Activated naive CD4-positive, alpha-beta T cell treated with anti-CD3 and anti-CD28 coated beads for 36 hours (primary cell): ENCODE results near the gene ARHGAP12. TPM values are rescaled to one million over a fixed set of nuclear protein-coding genes. Genes with fewer than 3 reads are reported as not detected.

Experiments used
- CTCF ChIA-PET: fragments of 350-600 bp; sonication (Branson Sonifier 250); formaldehyde crosslinking; loops from one replicate; lab custom pipeline; 2021; ENCODE audit warnings: antibody characterized with exemption; lab: Charles Lee
- DNase-seq: peaks from one replicate; pipeline ENCODE4 v3.0.0-alpha.2; 2020
- H3K27ac Mint-ChIP-seq: one replicate; pipeline ENCODE4 v1.8.0; 2021; ENCODE audit warnings: mild to moderate bottlenecking, mixed read lengths
- H3K27me3 Mint-ChIP-seq: one replicate; pipeline ENCODE4 v1.8.0; 2021; ENCODE audit warnings: low read depth, mixed read lengths
- H3K36me3 Mint-ChIP-seq: one replicate; pipeline ENCODE4 v1.8.0; 2021; ENCODE audit warnings: low read depth, mixed read lengths
- H3K4me1 Mint-ChIP-seq: one replicate; pipeline ENCODE4 v1.8.0; 2021; ENCODE audit warnings: low read depth, mixed read lengths
- H3K4me3 Mint-ChIP-seq: one replicate; pipeline ENCODE4 v1.8.0; 2021; ENCODE audit warnings: mild to moderate bottlenecking, moderate library complexity, mixed read lengths
- H3K9me3 Mint-ChIP-seq: one replicate; pipeline ENCODE4 v1.8.0; 2021; ENCODE audit warnings: mixed read lengths
- intact Hi-C: fragments of 100-400 bp; cut with micrococcal nuclease; formaldehyde crosslinking; loops from one replicate; pipeline ENCODE4 v1.15.1; 2023
- total RNA-seq, 2 experiments: library from RNA; stranded (reverse); gene quantifications; one replicate each; pipeline ENCODE4 v1.2.3, GENCODE V29; 2021

ARHGAP12 gene
- total RNA-seq, 2 experiments from 2014 or later = 2.3 to 2.6 TPM

DNA sequence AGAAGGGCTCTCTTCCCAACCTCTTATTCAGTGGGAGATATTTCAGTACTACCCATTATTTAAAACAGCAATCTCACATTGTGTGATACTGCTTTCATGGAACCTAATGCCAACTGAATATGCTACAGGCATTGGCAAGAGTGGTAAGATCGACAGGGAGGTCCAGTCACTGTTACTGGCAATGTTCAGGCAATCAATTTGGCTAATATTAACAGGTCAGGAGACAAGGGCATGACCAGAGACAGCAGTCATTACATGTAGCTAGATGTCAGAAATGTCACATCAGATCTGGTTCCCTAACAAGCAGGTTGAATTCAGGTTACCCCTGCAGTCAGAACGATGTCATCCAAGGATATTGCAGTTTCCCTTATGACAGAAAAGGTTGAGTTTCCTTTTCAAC lies 129.4 kb downstream of the ARHGAP12 start:
- Mint-ChIP-seq H3K9me3 (no peaks in the 10 kb centered on the region), H3K36me3 (no peaks in the 10 kb centered on the region), H3K27ac (no peak overlapping the region), H3K27me3 (no peaks in the 10 kb centered on the region), H3K4me1 (no peaks in the 10 kb centered on the region), H3K4me3 (no peak overlapping the region)
- intact Hi-C loops = no loop called here
- DNase-seq = no peak
- CTCF ChIA-PET = no interaction called here

DNA sequence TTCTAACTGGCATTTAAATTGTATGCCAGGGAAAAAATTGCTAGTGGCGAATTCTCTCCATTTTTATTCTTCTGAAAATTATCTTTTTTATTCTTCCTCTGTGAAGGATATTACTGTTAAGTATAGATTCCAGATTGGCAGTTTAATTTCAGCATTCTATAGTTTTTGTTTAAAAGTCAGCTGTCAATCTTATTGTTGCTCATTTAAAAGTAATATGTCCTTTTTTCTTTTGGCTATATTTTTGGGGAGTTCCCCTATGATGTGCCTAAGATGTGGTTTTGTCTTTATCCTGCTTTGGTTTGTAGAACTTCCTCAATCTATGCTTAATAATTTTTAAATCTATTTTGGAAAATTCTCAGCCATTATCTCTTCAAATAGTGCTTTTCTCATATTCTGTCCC lies 135.9 kb downstream of the ARHGAP12 start:
- Mint-ChIP-seq H3K27ac (no peak overlapping the region), H3K9me3 (no peaks in the 10 kb centered on the region), H3K4me1 (no peaks in the 10 kb centered on the region), H3K36me3 (no peaks in the 10 kb centered on the region), H3K27me3 (no peaks in the 10 kb centered on the region), H3K4me3 (no peak overlapping the region)
- DNase-seq = no peak
- intact Hi-C loops = no loop called here
- CTCF ChIA-PET = interaction anchor here (1.1 kb wide), 1 partner anchor 1009 kb away, joined by 4 read pairs; no protein-coding TSS in a partner anchor

DNA sequence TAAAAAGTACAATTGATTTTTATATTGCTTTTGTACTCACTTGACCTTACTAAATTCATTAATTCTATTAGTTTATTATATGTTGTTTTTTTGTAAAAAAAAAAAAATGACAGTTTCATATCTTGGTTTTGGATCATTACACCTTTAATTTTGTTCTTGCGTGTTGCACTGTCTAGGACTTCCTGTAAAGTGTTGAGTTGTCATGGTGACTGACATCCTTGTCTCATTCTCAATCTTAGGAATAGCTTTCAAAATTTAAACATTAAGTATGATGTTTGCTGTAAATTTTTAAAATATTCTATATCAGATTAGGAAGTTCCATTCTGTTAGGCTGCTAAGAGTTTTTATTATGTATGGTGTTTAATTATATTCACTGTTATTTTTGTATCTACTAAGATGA lies 139.1 kb downstream of the ARHGAP12 start:
- CTCF ChIA-PET = interaction anchor here (0.7 kb wide), 1 partner anchor 258 kb away, joined by 5 read pairs; no protein-coding TSS in a partner anchor
- Mint-ChIP-seq H3K27me3 (no peaks in the 10 kb centered on the region), H3K27ac (no peak overlapping the region), H3K36me3 (no peaks in the 10 kb centered on the region), H3K4me1 (no peaks in the 10 kb centered on the region), H3K4me3 (no peak overlapping the region), H3K9me3 (no peaks in the 10 kb centered on the region)
- DNase-seq = no peak
- intact Hi-C loops = no loop called here

DNA sequence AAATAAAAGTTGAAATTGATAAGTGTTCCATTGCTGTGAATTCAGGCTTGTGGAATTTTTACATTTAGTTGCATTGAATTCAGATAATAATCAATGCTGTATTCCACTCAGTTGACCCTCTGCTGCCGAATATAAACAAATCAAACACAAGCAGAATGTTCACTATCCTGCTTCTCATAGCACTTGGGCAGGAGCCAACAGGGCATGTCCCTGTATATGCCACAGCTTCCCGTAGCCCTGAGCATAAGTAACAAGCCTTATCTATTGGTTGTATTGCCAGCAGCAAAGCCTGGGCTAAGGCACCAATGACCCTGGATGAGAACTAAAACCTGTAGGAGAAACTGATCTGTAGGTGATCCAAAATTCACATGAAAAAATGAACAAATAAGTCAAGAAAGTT lies 145.9 kb downstream of the ARHGAP12 start:
- CTCF ChIA-PET = no interaction called here
- intact Hi-C loops = no loop called here
- DNase-seq = no peak
- H3K4me3 Mint-ChIP-seq = no peak overlapping the region
- H3K27me3 Mint-ChIP-seq = no peaks in the 10 kb centered on the region
- no peaks in the 10 kb centered on the region for H3K4me1 Mint-ChIP-seq
- no peaks in the 10 kb centered on the region for H3K36me3 Mint-ChIP-seq
- H3K27ac Mint-ChIP-seq = no peak overlapping the region
- no peaks in the 10 kb centered on the region for H3K9me3 Mint-ChIP-seq

DNA sequence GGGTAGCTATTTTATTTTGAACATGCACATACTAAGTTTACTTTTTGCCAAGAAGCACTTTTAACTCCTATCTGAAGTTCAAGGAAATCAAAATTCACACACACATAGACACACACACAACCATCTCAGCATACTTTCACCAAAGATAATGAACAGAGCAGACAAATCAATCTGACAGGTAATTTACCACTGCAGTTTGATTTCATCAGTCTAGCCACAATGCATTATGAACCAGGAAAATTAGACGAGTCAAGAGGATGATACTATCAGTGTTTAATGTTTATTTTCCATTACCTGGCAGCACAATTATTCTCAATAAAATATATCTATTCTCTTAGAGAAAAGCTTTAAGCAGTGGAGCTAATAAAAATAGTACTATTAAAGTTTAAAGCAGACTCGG lies 147.9 kb downstream of the ARHGAP12 start:
- Mint-ChIP-seq H3K36me3 (no peaks in the 10 kb centered on the region), H3K27me3 (no peaks in the 10 kb centered on the region), H3K4me3 (no peak overlapping the region), H3K9me3 (no peaks in the 10 kb centered on the region), H3K4me1 (no peaks in the 10 kb centered on the region), H3K27ac (no peak overlapping the region)
- no peak for DNase-seq
- intact Hi-C loops = no loop called here
- CTCF ChIA-PET = interaction anchor here (1.3 kb wide), 1 partner anchor 11 kb away, joined by 4 read pairs; no protein-coding TSS in a partner anchor

DNA sequence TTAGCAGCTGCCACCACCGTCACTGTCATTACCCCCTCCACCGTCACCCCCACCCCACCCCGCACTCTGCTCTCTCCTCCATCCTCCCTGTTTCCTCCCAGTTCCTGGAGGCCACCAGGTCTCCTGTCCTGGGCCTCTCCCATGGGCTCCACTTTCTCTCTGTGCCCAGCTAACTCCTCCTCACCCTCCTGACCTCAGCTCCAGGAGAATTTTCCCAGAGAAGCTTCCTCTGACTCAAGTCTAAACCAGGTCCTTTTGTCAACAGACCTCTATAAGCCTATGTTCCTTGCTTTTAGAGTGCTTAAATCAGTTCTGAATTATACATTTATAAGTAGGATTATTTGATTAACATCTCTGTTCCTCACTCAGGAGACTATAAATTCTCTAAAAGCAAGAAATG lies 150.0 kb downstream of the ARHGAP12 start:
- CTCF ChIA-PET = no interaction called here

DNA sequence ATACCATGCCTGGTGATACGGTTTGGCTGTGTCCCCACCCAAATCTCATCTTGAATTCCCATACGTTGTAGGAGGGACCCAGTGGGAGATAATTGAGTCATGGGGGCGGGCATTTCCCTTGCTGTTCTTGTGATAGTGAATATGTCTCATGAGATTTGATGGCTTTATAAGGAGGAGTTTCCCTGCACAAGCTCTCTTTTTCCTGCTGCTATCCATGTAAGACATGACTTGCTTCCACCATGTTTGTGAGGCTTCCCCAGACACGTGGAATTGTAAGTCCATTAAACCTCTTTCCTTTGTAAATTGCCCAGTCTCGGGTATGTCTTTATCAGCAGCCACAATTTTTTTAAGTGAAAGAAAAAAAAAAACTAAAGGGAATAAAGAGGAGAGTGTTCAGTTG lies 152.5 kb downstream of the ARHGAP12 start:
- H3K4me3 Mint-ChIP-seq = no peak overlapping the region
- intact Hi-C loops = no loop called here
- H3K4me1 Mint-ChIP-seq = no peaks in the 10 kb centered on the region
- no peaks in the 10 kb centered on the region for H3K36me3 Mint-ChIP-seq
- H3K27ac Mint-ChIP-seq = no peak overlapping the region
- H3K9me3 Mint-ChIP-seq = no peaks in the 10 kb centered on the region
- DNase-seq = no peak
- CTCF ChIA-PET = interaction anchor here (0.6 to 1.0 kb wide), 2 partner anchors 8 to 38 kb away, joined by 3 to 4 read pairs; no protein-coding TSS in a partner anchor
- H3K27me3 Mint-ChIP-seq = no peaks in the 10 kb centered on the region

More for the DNA sequence above, 150.0 kb downstream of the ARHGAP12 start:
- H3K27me3 Mint-ChIP-seq = no peaks in the 10 kb centered on the region
- H3K36me3 Mint-ChIP-seq = no peaks in the 10 kb centered on the region
- DNase-seq = no peak
- H3K27ac Mint-ChIP-seq = no peak overlapping the region
- no peaks in the 10 kb centered on the region for H3K9me3 Mint-ChIP-seq
- no peak overlapping the region for H3K4me3 Mint-ChIP-seq
- H3K4me1 Mint-ChIP-seq = no peaks in the 10 kb centered on the region
- intact Hi-C loops = no loop called here

DNA sequence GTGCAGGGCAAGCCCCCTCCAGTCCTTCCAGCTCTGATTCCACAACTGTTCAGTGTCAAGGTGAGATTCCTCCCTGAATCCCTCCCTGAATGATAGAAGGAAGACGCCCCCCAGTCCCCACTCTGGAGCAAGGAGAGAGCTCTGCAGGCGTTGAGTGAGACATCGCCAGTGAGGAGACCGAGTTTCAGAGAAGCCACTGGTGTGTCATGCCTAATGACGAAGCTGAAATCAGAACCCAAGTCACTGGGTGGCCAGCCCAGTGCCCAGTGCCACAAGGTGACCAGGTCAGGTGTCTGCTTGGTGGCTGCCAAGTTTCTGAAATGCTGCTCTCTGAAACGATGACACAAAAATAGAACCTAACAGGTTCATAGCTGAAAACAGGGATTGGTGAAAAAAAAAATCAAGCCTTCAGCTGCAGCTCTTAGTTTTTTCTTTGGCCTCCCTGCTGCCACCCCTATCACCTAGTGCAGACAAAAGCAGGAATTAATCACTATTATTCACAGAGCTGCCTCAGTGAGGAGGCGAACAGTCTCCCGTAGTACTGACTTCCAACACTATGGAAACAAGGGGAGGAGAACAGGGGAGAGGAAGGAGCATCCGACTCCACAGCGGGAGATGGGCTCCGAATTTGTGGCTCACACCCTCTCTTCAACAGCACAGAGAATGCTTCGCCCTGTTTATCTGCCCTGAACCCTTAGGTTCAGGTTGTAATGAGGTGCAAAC lies 153.5 kb downstream of the ARHGAP12 start:
- Mint-ChIP-seq H3K27ac (no peak overlapping the region), H3K4me3 (no peak overlapping the region), H3K27me3 (no peaks in the 10 kb centered on the region), H3K9me3 (no peaks in the 10 kb centered on the region), H3K36me3 (no peaks in the 10 kb centered on the region), H3K4me1 (no peaks in the 10 kb centered on the region)
- intact Hi-C loops = no loop called here
- no peak for DNase-seq
- CTCF ChIA-PET = interaction anchor here (1.0 kb wide), 1 partner anchor 992 kb away, joined by 3 read pairs; no protein-coding TSS in a partner anchor

DNA sequence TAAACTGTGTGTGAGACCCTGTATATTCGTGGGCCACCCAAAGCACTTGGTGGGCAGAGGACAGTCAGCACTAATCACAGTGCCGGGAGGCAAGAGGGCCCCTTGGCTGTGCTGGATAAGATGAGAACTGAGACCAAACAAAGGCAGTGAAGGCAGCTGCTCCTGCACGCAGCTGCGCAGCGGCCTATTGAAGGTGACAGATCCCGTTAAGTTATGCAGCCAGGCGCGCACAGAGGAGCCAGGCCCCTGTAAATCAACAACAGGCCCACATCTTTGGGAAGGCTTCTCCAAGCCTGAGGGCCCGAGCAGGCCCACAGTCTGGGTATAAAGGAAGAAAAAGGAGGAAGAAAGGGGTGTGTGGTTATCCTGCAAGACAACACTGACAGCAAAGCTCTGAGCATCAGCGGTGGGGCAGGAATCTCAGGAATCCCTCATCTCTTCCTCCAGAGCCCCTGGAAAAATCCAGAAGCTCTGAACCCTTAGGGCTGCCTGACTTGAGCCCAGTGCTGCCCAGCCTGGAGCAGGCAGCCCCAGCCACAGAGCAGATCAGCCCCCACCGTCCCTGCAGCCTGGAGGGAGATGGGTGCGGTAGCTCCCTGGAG lies 154.2 kb downstream of the ARHGAP12 start:
- CTCF ChIA-PET = interaction anchor here (1.0 kb wide), 1 partner anchor 991 kb away, joined by 3 read pairs; no protein-coding TSS in a partner anchor
- intact Hi-C loops = no loop called here
- Mint-ChIP-seq H3K27ac (no peak overlapping the region), H3K9me3 (no peaks in the 10 kb centered on the region), H3K4me1 (no peaks in the 10 kb centered on the region), H3K27me3 (no peaks in the 10 kb centered on the region), H3K36me3 (no peaks in the 10 kb centered on the region), H3K4me3 (no peak overlapping the region)
- DNase-seq = no peak

DNA sequence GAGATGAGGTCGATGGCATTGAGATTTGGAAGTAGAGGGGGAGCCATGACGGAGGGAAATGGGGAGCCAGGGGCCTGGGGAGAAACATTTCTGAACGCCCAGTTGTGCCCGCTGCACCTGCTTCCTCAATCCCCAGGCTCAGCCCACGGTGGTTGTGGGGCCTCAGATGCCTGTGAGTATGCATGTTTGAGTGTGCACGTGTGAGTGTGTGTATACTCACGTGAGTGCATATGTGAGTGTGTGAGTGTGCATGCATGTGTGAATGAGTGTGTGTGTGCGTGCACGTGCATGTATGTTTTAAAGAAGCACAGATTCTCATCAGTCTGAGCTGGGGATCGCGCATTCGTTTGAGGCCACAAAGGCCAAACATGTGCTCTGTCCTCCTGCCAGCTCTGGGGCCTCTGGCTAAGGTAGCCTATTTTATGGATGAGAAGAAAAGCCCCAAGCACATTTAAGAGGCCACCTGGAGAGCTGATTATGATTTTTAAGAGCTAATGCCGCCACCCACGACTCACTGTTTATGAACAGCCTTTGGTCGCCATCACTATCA lies 154.8 kb downstream of the ARHGAP12 start:
- intact Hi-C loops = no loop called here
- CTCF ChIA-PET = no interaction called here
- no peak overlapping the region for H3K27ac Mint-ChIP-seq

DNA sequence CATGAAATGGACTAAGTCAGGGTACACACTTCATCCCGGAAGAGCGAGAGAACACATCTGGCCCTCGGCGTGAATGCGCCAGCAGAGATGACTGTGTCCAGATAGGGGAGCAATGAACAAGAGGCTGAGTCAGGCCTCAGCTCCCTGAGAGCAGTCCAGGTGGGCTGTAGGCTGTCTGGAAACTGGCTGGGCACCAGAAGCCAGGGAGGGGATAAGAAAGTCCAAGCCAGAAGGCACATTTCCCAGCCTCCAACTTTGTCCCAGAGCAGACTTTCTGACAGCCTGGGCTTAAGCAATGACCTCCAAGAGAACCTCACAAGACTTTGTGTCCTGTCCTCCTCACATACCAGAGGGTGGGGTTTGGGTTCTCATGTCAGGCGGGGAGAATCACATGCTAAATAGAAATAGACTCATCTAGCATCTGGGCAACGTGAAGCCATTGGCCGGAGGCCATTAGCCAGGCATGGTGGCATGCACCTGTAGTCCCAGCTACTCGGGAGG lies 157.2 kb downstream of the ARHGAP12 start:
- CTCF ChIA-PET = no interaction called here
- intact Hi-C loops = no loop called here

More for the DNA sequence above, 154.8 kb downstream of the ARHGAP12 start:
- H3K27me3 Mint-ChIP-seq = no peaks in the 10 kb centered on the region
- no peaks in the 10 kb centered on the region for H3K36me3 Mint-ChIP-seq
- no peak for DNase-seq
- H3K4me1 Mint-ChIP-seq = no peaks in the 10 kb centered on the region
- no peaks in the 10 kb centered on the region for H3K9me3 Mint-ChIP-seq
- no peak overlapping the region for H3K4me3 Mint-ChIP-seq

DNA sequence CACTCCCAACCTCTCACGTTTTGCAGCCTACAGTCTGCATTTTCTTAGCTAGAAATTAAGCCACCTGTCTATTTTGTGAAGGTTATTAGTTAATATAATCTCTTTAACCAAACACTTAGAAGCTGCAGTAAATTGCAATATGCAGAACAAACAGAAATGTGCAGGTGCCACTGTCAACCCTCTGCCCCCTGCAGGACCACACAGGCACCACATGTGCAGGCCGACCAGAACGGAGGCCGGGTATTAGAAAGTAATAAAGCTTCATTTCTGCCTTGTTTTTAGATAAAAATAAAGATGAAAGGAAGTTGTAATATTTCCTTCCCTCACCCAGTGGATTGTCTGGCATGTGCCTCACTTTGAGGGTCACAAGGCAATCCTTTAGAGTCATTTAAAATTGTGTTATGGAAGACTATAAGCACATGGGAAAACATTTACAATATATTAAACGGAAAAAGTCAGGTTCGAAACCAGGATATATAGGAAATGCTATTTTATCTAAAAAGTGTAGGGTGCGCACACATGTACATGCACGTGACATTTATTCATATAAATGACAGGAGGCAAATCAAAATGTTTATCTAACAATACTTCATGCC lies 158.2 kb downstream of the ARHGAP12 start:
- no peaks in the 10 kb centered on the region for H3K36me3 Mint-ChIP-seq
- intact Hi-C loops = loop anchor here (1.0 kb wide), 1 partner anchor 61 kb away; no protein-coding TSS in a partner anchor
- CTCF ChIA-PET = interaction anchor here (0.6 to 2.9 kb wide), 17 partner anchors 11 to 986 kb away, joined by 3 to 12 read pairs (median 3); no protein-coding TSS in a partner anchor
- H3K9me3 Mint-ChIP-seq = no peaks in the 10 kb centered on the region
- H3K4me1 Mint-ChIP-seq = peaks cover 5% of the 10 kb centered on the region
- peak; percentile 76 for DNase-seq
- H3K27me3 Mint-ChIP-seq = no peaks in the 10 kb centered on the region
- no peak overlapping the region for H3K4me3 Mint-ChIP-seq
- H3K27ac Mint-ChIP-seq = no peak overlapping the region

More for the DNA sequence above, 157.2 kb downstream of the ARHGAP12 start:
- no peak for DNase-seq
- Mint-ChIP-seq H3K4me3 (no peak overlapping the region), H3K9me3 (no peaks in the 10 kb centered on the region), H3K36me3 (no peaks in the 10 kb centered on the region), H3K27ac (no peak overlapping the region), H3K27me3 (no peaks in the 10 kb centered on the region), H3K4me1 (peaks cover 5% of the 10 kb centered on the region)
